T-cell (primary cell): ENCODE results near the gene RNGTT. TPM values are rescaled to one million over a fixed set of nuclear protein-coding genes. Genes with fewer than 3 reads are reported as not detected.

Experiments
- ATAC-seq, 4 experiments: fragments of 200-7000 bp in 3 of 4; fragments of 150-1000 bp in 1 of 4; cut with Tn5 transposase; replicated peaks in 1 of 4; 1 replicate in 3 of 4; 2 replicates in 1 of 4; pipeline ENCODE4 v1.10.0; 2021; ENCODE audit warnings: moderate library complexity in 3 of 4, mild to moderate bottlenecking in 2 of 4, moderate number of reproducible peaks in 1 of 4
- CTCF ChIA-PET, 2 donors: fragments of 300-600 bp; sonication (Branson Sonifier 250); formaldehyde crosslinking; loops; one replicate each; lab custom pipeline; 2022; ENCODE audit warnings: antibody characterized with exemption in 2 of 2; lab: Charles Lee
- POLR2A ChIA-PET, 2 donors: fragments of 300-600 bp; sonication (Branson Sonifier 250); formaldehyde crosslinking; loops; one replicate each; lab custom pipeline; 2022; ENCODE audit warnings: antibody characterized with exemption in 2 of 2; lab: Charles Lee
- DNase-seq, 35 experiments: peaks; one replicate each; pipeline versions ENCODE4 v3.0.0 to v3.0.0-alpha.2; 2013 to 2023
- H3K27ac ChIP-seq: one replicate; pipeline ENCODE4 v1.5.1; 2013; ENCODE audit warnings: low read length
- H3K27me3 ChIP-seq, 2 experiments: replicated peaks in 1 of 2; 1 replicate in 1 of 2; 2 replicates in 1 of 2; pipeline versions ENCODE4 v1.6.1 to v1.7.0; 2013; ENCODE audit warnings: low read length in 1 of 2, mixed read lengths in 1 of 2; ENCODE audit not compliant: control insufficient read depth in 2 of 2, insufficient read depth in 2 of 2; ENCODE audit errors: extremely low read depth in 1 of 2
- H3K36me3 ChIP-seq, 2 donors: 1 replicate in 1 of 2; 2 replicates in 1 of 2; pipeline versions ENCODE4 v1.6.1 to v1.7.0; 2013; ENCODE audit warnings: low read length in 1 of 2; ENCODE audit not compliant: control insufficient read depth in 2 of 2, insufficient read depth in 1 of 2; ENCODE audit errors: extremely low read depth in 1 of 2
- H3K4me1 ChIP-seq, 2 experiments: 1 replicate in 1 of 2; 2 replicates in 1 of 2; pipeline versions ENCODE4 v1.6.1 to v1.7.0; 2013; ENCODE audit warnings: low read length in 2 of 2, mixed read lengths in 1 of 2; ENCODE audit not compliant: insufficient read depth in 2 of 2, control insufficient read depth in 1 of 2; ENCODE audit errors: extremely low read depth in 1 of 2
- H3K4me3 ChIP-seq, 2 donors: 1 replicate in 1 of 2; 2 replicates in 1 of 2; pipeline versions ENCODE4 v1.5.1 to v1.7.0; 2013; ENCODE audit warnings: mild to moderate bottlenecking in 2 of 2, low read length in 1 of 2, moderate library complexity in 1 of 2; ENCODE audit not compliant: control insufficient read depth in 1 of 2; ENCODE audit errors: extremely low read depth in 1 of 2
- H3K9me3 ChIP-seq: 2 replicates; pipeline ENCODE4 v1.7.0; 2013
- H3K27ac Mint-ChIP-seq, 2 donors: one replicate each; pipeline ENCODE4 v1.8.0; 2020 to 2021; ENCODE audit warnings: mild to moderate bottlenecking in 2 of 2, mixed read lengths in 2 of 2
- H3K27me3 Mint-ChIP-seq, 2 donors: one replicate each; pipeline ENCODE4 v1.8.0; 2021 to 2022; ENCODE audit warnings: mixed read lengths in 2 of 2
- H3K36me3 Mint-ChIP-seq: one replicate; pipeline ENCODE4 v1.8.0; 2021; ENCODE audit warnings: mixed read lengths
- H3K4me1 Mint-ChIP-seq, 3 donors: one replicate each; pipeline ENCODE4 v1.8.0; 2020 to 2022; ENCODE audit warnings: mixed read lengths in 3 of 3, mild to moderate bottlenecking in 1 of 3
- H3K4me3 Mint-ChIP-seq, 3 donors: one replicate each; pipeline ENCODE4 v1.8.0; 2020 to 2022; ENCODE audit warnings: mild to moderate bottlenecking in 3 of 3, mixed read lengths in 3 of 3, moderate library complexity in 3 of 3
- H3K9me3 Mint-ChIP-seq, 3 donors: one replicate each; pipeline ENCODE4 v1.8.0; 2020 to 2022; ENCODE audit warnings: mixed read lengths in 3 of 3
- WGBS: methylation state at CpG from one replicate; pipeline ENCODE4 v1.1.5; 2013; ENCODE audit warnings: missing lambda C conversion rate; ENCODE audit not compliant: insufficient coverage; 5-methylcytosine and 5-hydroxymethylcytosine counted together
- total RNA-seq, 35 experiments: library from RNA in 6 of 35; stranded (reverse) in 6 of 35; fragments of 120-200 nt in 1 of 35; gene quantifications; one replicate each; pipeline versions ENCODE4 v1.2.1 to v1.2.4 and lab custom pipeline; 2013 to 2026

Gene RNGTT
- total RNA-seq, 5 donors from 2014 or later (not counting 1 experiment from before 2014, with no cell fraction given), result 16.6 to 22.2 (median 17.5) TPM

- 100% methylated on average over 4 of the region's 5 CpGs for WGBS
- ChIA-PET POLR2A (no interaction called here), CTCF (no interaction called here)
- Mint-ChIP-seq H3K27me3 (no peaks in the 10 kb centered on the region), H3K9me3 (peaks cover 33 to 49% (median 38%) of the 10 kb centered on the region in 3 donors), H3K36me3 (peaks cover 87% of the 10 kb centered on the region), H3K27ac (no peak overlapping the region), H3K4me3 (no peak overlapping the region), H3K4me1 (peaks cover 0 to 6% (median 0%) of the 10 kb centered on the region in 3 donors)
- H3K4me3 ChIP-seq, result no peak overlapping the region
- no peak overlapping the region for H3K27ac ChIP-seq
- no peaks in the 10 kb centered on the region for H3K27me3 ChIP-seq
- H3K36me3 ChIP-seq, result peaks cover 0 to 10% of the 10 kb centered on the region in 2 donors
- ATAC-seq (no peak), DNase-seq (no peak)
- H3K4me1 ChIP-seq, result no peaks in the 10 kb centered on the region
- H3K9me3 ChIP-seq, result peaks cover 2% of the 10 kb centered on the region
Measured at GRCh38 chr6:88663801-88664200, 299.6 kb downstream of the RNGTT start.

DNA sequence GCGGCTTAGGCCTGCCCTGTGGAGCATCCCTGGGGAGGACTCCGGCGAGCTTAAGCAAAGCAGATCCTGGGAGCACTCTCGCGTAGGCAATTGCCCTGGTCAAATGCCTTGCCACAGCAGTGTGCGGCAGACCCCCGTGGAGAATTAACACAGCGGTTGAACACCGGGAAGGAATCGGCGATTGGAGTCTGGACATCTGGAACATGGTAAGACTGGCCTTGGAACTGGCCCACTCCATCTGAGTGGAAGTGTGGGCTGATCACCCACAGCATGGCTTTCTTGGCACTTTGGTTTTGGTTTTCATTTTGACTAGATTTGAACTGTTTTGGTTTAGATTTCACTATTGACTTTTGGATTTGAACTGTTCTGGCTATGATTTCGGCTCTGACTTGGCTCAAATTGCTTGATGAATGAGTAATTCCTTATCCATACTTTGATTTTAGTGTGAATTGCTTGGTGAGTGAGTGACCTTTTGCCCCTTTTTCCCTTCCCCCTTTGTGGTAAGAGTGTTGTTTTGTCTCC is 300.7 kb downstream of the RNGTT start:
- H3K36me3 ChIP-seq, result peaks cover 4 to 12% of the 10 kb centered on the region in 2 donors
- H3K27me3 ChIP-seq, result no peaks in the 10 kb centered on the region
- DNase-seq, result no peak
- no peak overlapping the region for H3K27ac Mint-ChIP-seq
- H3K4me3 Mint-ChIP-seq, result no peak overlapping the region
- no peak for ATAC-seq
- H3K36me3 Mint-ChIP-seq, result peaks cover 92% of the 10 kb centered on the region
- 98% methylated on average over 8 of the region's 12 CpGs for WGBS
- no peaks in the 10 kb centered on the region for H3K27me3 Mint-ChIP-seq
- POLR2A ChIA-PET, result no interaction called here
- CTCF ChIA-PET, result no interaction called here
- H3K4me1 ChIP-seq, result no peaks in the 10 kb centered on the region
- peaks cover 37 to 47% (median 40%) of the 10 kb centered on the region in 3 donors for H3K9me3 Mint-ChIP-seq
- H3K27ac ChIP-seq, result no peak overlapping the region
- H3K9me3 ChIP-seq, result no peaks in the 10 kb centered on the region
- peaks cover 0 to 6% (median 0%) of the 10 kb centered on the region in 3 donors for H3K4me1 Mint-ChIP-seq
- H3K4me3 ChIP-seq, result no peak overlapping the region

- ChIA-PET CTCF (no interaction called here), POLR2A (no interaction called here)
- Mint-ChIP-seq H3K27me3 (no peaks in the 10 kb centered on the region), H3K27ac (no peak overlapping the region), H3K36me3 (peaks cover 92% of the 10 kb centered on the region), H3K9me3 (peaks cover 37 to 50% (median 42%) of the 10 kb centered on the region in 3 donors), H3K4me1 (peaks cover 0 to 8% (median 0%) of the 10 kb centered on the region in 3 donors), H3K4me3 (no peak overlapping the region)
- no peak overlapping the region for H3K4me3 ChIP-seq
- H3K9me3 ChIP-seq, result no peaks in the 10 kb centered on the region
- no peaks in the 10 kb centered on the region for H3K4me1 ChIP-seq
- H3K27me3 ChIP-seq, result no peaks in the 10 kb centered on the region
- DNase-seq, result no peak
- peaks cover 4 to 11% of the 10 kb centered on the region in 2 donors for H3K36me3 ChIP-seq
- 100% methylated on average over 3 of the region's 5 CpGs for WGBS
- no peak for ATAC-seq
- no peak overlapping the region for H3K27ac ChIP-seq
Measured at GRCh38 chr6:88662163-88662580, 301.2 kb downstream of the RNGTT start.

DNA sequence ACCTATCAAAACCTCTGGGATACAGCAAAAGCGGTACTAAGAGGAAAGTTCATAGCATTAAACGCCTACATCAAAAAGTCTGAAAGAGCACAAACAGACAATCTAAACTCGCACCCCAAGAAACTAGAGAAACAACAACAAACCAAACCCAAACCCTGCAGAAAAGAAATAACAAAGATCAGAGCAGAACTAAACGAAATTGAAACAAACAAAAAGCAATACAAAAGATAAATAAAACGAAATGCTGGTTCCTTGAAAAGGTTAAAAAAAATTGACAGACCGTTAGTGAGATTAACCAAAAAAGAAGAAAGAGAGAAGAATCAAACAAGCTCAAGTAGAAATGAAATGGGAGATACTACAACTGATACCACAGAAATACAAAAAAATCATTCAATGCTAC is 302.3 kb downstream of the RNGTT start:
- no peak for ATAC-seq
- POLR2A ChIA-PET, result no interaction called here
- no peaks in the 10 kb centered on the region for H3K27me3 Mint-ChIP-seq
- peaks cover 37 to 52% (median 42%) of the 10 kb centered on the region in 3 donors for H3K9me3 Mint-ChIP-seq
- Histone ChIP-seq H3K9me3 (no peaks in the 10 kb centered on the region), H3K36me3 (peaks cover 4 to 8% of the 10 kb centered on the region in 2 donors), H3K27ac (no peak overlapping the region), H3K27me3 (no peaks in the 10 kb centered on the region), H3K4me1 (no peaks in the 10 kb centered on the region), H3K4me3 (no peak overlapping the region)
- CTCF ChIA-PET, result no interaction called here
- 100% methylated on average over 2 of the region's 6 CpGs for WGBS
- H3K4me3 Mint-ChIP-seq, result no peak overlapping the region
- H3K4me1 Mint-ChIP-seq, result peaks cover 0 to 8% (median 0%) of the 10 kb centered on the region in 3 donors
- peaks cover 89% of the 10 kb centered on the region for H3K36me3 Mint-ChIP-seq
- no peak overlapping the region for H3K27ac Mint-ChIP-seq
- no peak for DNase-seq

DNA sequence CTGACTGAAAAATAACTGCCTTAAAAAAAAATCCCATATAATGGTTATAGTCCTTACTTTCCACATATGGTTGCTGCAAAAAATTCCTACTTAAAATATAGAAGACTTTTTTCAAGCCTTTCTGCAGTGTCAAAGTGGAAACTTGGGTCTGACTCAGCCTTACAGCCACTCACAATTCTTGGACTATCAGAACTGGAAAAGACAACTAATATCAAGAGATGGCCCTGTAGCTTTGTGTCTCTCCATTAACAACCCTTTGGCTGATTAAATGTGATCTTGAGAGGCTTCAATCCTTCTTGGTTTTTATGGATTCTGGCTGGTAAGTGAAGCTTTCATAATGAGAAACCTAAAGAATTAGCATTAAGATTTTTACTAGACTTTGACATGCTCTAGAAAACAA is 307.8 kb downstream of the RNGTT start:
- ChIA-PET POLR2A (no interaction called here), CTCF (no interaction called here)
- ATAC-seq, result no peak
- Mint-ChIP-seq H3K27ac (no peak overlapping the region), H3K4me3 (no peak overlapping the region), H3K4me1 (peaks cover 0 to 4% (median 0%) of the 10 kb centered on the region in 3 donors), H3K9me3 (peaks cover 16 to 25% (median 16%) of the 10 kb centered on the region in 3 donors), H3K27me3 (no peaks in the 10 kb centered on the region), H3K36me3 (peaks cover 51% of the 10 kb centered on the region)
- H3K4me3 ChIP-seq, result no peak overlapping the region
- DNase-seq, result no peak
- H3K27me3 ChIP-seq, result no peaks in the 10 kb centered on the region
- no peak overlapping the region for H3K27ac ChIP-seq
- no peaks in the 10 kb centered on the region for H3K9me3 ChIP-seq
- H3K4me1 ChIP-seq, result no peaks in the 10 kb centered on the region
- H3K36me3 ChIP-seq, result peaks cover 4% of the 10 kb centered on the region in 2 donors

DNA sequence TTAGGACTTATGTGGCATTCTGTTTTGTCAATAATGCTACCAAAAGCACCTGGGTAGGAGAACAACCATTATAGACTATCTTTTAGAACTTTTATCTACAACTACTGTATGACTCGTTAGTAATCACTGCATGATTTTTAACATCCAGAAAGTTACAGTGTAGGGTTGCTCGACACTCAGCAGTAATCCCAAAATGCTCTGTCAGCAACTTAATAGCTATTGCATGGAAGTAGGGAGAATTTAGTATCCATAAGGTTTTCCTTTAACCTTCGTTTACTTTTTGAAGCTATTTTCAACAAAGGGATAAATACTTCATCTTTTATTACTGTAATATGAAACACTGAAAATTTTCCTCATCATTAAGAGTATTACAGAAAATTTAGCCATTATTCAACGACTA is 309.5 kb downstream of the RNGTT start:
- no CpG with 5 or more reads among the region's 4 CpGs for WGBS
- CTCF ChIA-PET, result no interaction called here

More for the DNA sequence above, 309.5 kb downstream of the RNGTT start:
- H3K4me3 Mint-ChIP-seq, result no peak overlapping the region
- no peaks in the 10 kb centered on the region for H3K27me3 ChIP-seq
- H3K4me1 Mint-ChIP-seq, result peaks cover 0 to 5% (median 4%) of the 10 kb centered on the region in 3 donors
- H3K36me3 ChIP-seq, result peaks cover 4% of the 10 kb centered on the region in 2 donors
- DNase-seq (no peak), ATAC-seq (no peak)
- POLR2A ChIA-PET, result no interaction called here
- no peak overlapping the region for H3K27ac Mint-ChIP-seq
- H3K9me3 Mint-ChIP-seq, result peaks cover 4 to 8% (median 7%) of the 10 kb centered on the region in 3 donors
- H3K27ac ChIP-seq, result no peak overlapping the region
- H3K4me1 ChIP-seq, result no peaks in the 10 kb centered on the region
- peaks cover 45% of the 10 kb centered on the region for H3K36me3 Mint-ChIP-seq
- H3K27me3 Mint-ChIP-seq, result no peaks in the 10 kb centered on the region
- H3K9me3 ChIP-seq, result no peaks in the 10 kb centered on the region
- no peak overlapping the region for H3K4me3 ChIP-seq
